Activated naive CD4-positive, alpha-beta T cell treated with anti-CD3 and anti-CD28 coated beads, Interleukin-2, amount 50 U/mL, for 16 hours (primary cell): ENCODE results near the gene KRTAP20-1.

ENCODE experiments used
- DNase-seq: peaks from one replicate; pipeline ENCODE4 v3.0.0-alpha.2; 2020

Gene KRTAP20-1

GRCh38 chr21:30652891-30653290 is 36.7 kb downstream of the KRTAP20-1 start:
- no peak for DNase-seq
